GM13976 (cell line): Measurements from ENCODE around the gene CCDC34.

Experiments
- DNase-seq: peaks from one replicate; pipeline ENCODE4 v3.0.0; 2012; ENCODE audit warnings: low spot score
- in situ Hi-C: fragments of 300-500 bp; cut with MboI; formaldehyde crosslinking; loops from one replicate; pipeline ENCODE4 v1.12.0; 2022; ENCODE audit warnings: low sequenced_read_pairs, mixed read lengths, inconsistent platforms; ENCODE audit not compliant: unreplicated experiment
- TF ChIP-seq, protein P1 (sequence below): IDR thresholded peaks from 2 replicates; pipeline ENCODE4 v1.5.1; 2012; ENCODE audit warnings: borderline replicate concordance, mild to moderate bottlenecking; ENCODE audit not compliant: insufficient read depth; ENCODE audit errors: extremely low read depth, missing control alignments, control extremely low read depth

Gene CCDC34

DNA sequence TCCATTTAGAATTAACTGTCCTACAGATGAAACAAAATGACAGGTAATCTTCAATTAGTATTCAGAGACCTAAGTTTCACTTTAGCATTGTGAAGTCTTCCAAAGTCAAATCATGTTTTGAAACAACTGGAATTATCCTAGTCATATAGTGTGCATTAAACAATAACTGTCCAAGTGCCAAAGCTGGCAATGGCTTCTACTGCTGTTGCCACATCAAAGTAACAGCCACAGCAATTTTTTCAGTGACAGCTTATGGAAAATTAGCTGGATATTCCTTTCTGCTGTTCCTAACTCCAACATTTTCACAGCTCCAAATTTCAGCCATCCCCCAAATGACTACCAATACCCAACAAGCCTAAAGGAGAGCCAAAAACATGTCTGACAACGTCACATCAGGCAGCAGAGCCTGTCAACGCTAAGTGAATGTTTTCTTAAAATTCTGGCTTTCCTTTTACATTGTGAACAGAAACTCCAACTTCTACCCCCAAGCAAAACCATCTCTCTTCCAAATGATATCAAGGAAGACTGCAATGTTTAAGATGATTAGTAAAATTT lies 45.3 kb upstream of the CCDC34 start:
- TF ChIP-seq, protein P1, sequence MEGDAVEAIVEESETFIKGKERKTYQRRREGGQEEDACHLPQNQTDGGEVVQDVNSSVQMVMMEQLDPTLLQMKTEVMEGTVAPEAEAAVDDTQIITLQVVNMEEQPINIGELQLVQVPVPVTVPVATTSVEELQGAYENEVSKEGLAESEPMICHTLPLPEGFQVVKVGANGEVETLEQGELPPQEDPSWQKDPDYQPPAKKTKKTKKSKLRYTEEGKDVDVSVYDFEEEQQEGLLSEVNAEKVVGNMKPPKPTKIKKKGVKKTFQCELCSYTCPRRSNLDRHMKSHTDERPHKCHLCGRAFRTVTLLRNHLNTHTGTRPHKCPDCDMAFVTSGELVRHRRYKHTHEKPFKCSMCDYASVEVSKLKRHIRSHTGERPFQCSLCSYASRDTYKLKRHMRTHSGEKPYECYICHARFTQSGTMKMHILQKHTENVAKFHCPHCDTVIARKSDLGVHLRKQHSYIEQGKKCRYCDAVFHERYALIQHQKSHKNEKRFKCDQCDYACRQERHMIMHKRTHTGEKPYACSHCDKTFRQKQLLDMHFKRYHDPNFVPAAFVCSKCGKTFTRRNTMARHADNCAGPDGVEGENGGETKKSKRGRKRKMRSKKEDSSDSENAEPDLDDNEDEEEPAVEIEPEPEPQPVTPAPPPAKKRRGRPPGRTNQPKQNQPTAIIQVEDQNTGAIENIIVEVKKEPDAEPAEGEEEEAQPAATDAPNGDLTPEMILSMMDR: no peak
- in situ Hi-C loops: no loop called here
- no peak for DNase-seq

DNA sequence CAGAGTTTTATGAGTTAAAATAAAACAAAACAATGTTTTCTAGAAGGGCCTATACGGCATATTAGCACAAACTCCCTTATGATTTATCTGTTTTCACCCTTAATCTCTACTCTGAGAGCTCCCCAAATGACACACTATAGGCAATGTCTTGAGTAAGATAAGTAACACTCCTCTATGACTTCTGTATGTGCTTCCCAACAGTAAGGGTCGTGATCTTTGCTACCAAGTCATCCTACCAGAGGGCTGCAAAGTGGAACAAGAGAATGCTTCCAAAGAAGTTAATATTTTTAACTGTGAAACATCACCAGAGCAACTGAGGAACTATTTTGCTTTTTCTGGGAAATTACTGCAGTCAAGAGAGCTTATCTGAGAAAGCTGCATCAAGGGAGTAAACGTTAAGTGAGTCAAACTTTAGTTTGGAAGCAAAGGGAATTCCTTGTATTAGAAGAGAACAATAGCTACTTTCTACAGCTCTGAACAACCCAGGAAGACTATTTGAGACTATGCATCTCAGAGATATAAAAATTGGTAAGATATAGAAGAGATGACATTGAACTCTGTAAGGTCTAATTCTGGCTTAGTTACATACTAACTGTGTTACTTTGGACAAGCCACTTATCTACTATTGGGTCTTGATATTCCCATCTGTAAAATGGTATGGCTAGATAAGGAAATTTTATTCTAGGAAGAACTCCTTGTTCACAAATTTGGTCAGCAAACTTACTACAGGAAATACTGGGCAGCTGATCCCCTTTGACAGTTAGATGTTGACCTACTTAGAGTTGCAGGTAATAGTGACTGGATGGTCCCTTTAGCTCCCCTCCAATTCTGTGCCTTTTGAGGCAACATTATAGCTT lies 43.7 kb upstream of the CCDC34 start:
- TF ChIP-seq, protein P1: no peak

DNA sequence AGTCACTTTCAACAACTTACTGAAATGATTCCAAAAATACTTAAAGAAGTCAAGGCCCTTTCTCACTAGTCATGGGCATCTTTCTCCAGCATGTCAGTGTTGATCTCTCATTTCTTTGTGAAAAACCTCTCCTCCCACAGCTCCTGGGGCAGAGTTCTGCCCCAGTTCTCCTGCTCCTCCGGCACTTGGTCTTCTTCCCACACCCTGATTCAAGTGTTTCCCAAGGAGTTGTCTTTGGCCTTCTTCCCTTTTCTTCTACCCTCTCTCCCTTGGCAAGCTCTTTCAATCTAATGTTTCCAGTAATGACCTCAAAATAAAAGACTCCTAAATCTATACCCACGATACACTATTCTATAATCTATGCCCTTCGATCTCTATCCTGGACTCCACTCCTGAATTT lies 42.1 kb upstream of the CCDC34 start:
- DNase-seq: no peak
- TF ChIP-seq, protein P1: no peak
- in situ Hi-C loops: no loop called here

More for the DNA sequence above, 43.7 kb upstream of the CCDC34 start:
- DNase-seq: no peak
- in situ Hi-C loops: no loop called here

DNA sequence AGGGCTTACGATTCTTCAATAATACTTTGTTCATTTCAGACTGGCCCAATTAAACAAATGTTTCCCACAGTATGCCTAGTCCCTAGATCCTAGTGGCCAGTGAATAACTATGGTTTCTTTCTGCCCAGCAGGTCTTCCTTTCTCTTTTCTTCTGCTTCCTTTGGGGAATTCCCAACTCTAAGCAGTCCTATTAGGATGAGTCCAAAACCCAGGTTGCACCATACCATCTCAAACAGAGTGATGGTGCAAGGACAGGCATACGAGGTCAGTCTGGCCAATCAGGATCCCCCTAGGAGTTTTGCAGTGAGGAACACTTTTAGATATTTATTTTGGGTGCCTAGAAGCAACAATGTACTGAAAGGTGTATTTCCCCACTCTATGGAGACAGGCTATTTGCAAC lies 41.4 kb upstream of the CCDC34 start:
- in situ Hi-C loops: no loop called here
- no peak for DNase-seq
- TF ChIP-seq, protein P1: no peak

DNA sequence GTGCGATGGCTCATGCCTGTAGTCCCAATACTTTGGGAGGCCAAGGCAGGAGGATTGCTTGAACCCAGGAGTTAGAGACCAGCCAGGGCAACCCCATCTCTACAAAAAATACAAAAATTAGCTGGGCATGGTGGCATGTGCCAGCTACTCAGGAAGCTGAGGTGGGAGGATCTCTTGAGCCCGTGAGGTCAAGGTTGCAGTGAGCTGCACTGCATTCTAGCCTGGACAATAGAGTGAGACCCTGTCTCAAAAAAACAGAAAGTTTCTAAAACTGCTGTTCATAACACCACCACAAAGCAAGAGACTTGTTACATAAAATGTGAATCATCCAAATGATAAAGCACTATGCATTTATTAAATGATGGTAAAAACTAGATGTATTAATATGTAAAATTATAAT lies 40.2 kb upstream of the CCDC34 start:
- in situ Hi-C loops: no loop called here
- no peak for DNase-seq

DNA sequence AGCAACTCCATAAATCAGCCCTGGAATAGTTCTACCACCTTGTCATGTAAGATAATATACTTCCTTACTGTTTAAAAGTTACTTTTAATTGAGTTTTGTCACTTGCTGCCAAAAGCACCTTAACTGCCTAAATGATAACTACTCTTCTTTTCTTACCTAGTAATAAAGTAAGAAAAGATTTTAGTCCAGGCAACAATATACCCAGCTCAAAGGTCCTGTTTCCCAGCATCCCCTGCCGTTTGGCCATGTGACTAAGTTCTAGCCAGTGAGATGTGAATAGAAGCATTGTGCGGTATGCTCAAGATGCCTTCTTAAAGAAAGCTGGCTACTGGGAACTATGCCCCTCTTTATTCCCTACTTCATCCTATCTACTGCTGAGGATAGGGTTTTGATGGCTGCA lies 39.4 kb upstream of the CCDC34 start:
- no peak for DNase-seq
- in situ Hi-C loops: no loop called here
- TF ChIP-seq, protein P1: no peak

More for the DNA sequence above, 40.2 kb upstream of the CCDC34 start:
- TF ChIP-seq, protein P1: no peak

DNA sequence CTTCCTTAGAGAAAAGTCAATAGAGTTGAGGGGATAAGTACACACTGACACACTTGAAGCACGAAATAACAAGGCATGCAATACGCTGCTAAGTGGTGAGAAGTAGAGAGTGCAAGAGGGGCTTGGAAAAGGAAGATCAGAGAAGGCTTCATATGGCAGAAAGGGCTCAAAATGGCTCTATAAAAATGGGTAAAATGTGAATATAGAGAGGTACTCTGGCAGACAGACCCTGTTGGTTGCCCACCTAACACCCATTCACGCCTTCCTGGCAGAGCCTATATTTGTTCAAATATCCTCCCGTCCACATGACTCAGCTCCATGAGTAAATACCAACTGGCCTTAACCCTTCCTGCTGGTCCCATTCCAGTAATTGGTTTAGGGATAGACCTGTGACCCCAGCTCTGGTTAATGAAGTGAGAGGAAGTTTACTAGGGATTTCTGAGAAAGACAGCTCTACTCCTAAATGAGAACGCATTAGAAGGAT lies 38.9 kb upstream of the CCDC34 start:
- in situ Hi-C loops: no loop called here
- no peak for DNase-seq
- TF ChIP-seq, protein P1: no peak
